ENCODE data around the gene YY1.
A peak's percentile ranks its signal among the peaks of the same experiment; 100 is the strongest.
"Not testable (repeated sequence)": the region's sequence is repeated elsewhere in the genome, so short reads cannot be mapped to it uniquely, and the experiment has no call there.

The YY1 gene

DNA sequence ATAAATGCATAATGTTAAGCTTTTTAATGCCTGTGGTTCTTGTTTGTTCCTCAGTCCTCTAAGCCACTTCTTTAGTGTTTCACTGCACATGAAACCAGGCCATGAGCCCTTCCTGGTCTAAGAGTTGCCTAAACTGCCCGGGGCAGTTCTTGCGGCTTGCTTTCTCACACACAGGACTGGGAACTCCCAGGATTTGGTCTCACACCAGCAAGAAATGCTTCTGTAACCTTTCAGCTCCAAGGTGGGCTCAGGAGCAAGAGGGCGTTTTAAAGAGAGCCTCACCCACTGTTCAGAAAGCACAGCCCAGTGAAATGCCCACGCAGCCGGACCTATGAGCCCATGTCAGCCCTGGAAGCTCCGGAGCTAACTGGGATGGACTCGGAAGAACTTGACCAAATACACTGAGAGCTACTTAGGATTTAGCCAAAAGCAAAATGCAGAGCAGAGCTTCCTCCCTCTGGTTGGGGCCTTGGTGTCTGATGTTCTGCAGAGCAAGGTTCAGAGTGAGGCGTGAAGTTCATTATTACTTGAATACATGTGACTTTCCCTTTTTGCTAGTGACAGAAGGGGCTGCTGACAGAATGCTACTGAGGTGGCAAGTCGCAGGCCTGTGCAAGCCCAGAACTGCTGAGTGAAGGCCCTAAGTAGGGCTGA lies 43.9 kb downstream of the YY1 start:
- Histone ChIP-seq H3K4me1 (ENCODE audit: insufficient read depth, low read length, severe bottlenecking) (peaks cover 14% of the 10 kb centered on the region), H2AFZ (ENCODE audit: low read length) (no peak overlapping the region), H3F3A (ENCODE audit: insufficient read depth, low read length) (no peaks in the 10 kb centered on the region), H3K9me3 (ENCODE audit: low read length) (no peaks in the 10 kb centered on the region), H3K9ac (ENCODE audit: low read length) (no peak overlapping the region), H3K4me2 (ENCODE audit: low read length) (no peak overlapping the region), H4K20me1 (ENCODE audit: insufficient read depth, low read length) (no peaks in the 10 kb centered on the region), H3K36me3 (ENCODE audit: insufficient read depth, low read length) (peaks cover 38% of the 10 kb centered on the region; the same call in 1 of the 2 replicates), H3K79me2 (ENCODE audit: insufficient read depth, low read length) (peaks cover 3% of the 10 kb centered on the region; the same call in 1 of the 2 replicates), H3K9me2 (ENCODE audit: low read depth, low read length) (no peaks in the 10 kb centered on the region), H3K27ac (ENCODE audit: low read depth, low read length, poor library complexity, severe bottlenecking) (no peak overlapping the region), H3K27me3 (ENCODE audit: insufficient read depth, low read length) (no peaks in the 10 kb centered on the region), H3K4me3 (ENCODE audit: low read depth, low read length, poor library complexity, severe bottlenecking) (no peak overlapping the region)
- TF ChIP-seq EZH2 (IDR thresholded peaks at IDR 0.05; ENCODE audit: borderline replicate concordance, low read length), result no peak
- TF ChIP-seq, protein P1, sequence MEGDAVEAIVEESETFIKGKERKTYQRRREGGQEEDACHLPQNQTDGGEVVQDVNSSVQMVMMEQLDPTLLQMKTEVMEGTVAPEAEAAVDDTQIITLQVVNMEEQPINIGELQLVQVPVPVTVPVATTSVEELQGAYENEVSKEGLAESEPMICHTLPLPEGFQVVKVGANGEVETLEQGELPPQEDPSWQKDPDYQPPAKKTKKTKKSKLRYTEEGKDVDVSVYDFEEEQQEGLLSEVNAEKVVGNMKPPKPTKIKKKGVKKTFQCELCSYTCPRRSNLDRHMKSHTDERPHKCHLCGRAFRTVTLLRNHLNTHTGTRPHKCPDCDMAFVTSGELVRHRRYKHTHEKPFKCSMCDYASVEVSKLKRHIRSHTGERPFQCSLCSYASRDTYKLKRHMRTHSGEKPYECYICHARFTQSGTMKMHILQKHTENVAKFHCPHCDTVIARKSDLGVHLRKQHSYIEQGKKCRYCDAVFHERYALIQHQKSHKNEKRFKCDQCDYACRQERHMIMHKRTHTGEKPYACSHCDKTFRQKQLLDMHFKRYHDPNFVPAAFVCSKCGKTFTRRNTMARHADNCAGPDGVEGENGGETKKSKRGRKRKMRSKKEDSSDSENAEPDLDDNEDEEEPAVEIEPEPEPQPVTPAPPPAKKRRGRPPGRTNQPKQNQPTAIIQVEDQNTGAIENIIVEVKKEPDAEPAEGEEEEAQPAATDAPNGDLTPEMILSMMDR (IDR thresholded peaks at IDR 0.05; ENCODE audit: low read length), result no peak

DNA sequence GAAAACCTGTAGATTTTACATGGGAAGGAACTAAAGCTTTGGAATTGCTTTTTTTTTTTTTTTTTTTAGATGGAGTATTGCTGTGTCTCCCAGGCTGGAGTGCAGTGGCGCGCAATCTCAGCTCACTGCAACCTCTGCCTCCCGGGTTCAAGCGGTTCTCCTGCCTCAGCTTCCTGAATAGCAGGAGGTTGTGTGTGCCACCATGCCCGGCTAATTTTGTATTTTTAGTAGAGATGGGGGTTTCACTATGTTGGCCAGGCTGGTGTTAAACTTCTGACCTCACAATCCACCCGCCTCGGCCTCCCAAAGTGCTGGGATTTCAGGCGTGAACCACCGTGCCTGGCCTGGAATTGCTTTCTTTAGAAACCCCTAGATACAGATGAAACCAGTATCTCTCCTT lies 44.5 kb downstream of the YY1 start:
- not testable (repeated sequence) for H3K27ac ChIP-seq (ENCODE audit: low read depth, low read length, poor library complexity, severe bottlenecking); H4K20me1 ChIP-seq (ENCODE audit: insufficient read depth, low read length); H3K79me2 ChIP-seq (ENCODE audit: insufficient read depth, low read length)

GRCh38 chr14:100283984-100284881 lies 45.3 kb downstream of the YY1 start:
- H3K4me2 ChIP-seq (ENCODE audit: low read length), result peak overlapping the region; percentile 58
- peaks cover 28% of the 10 kb centered on the region; the same call in 1 of the 2 replicates for H3K36me3 ChIP-seq (ENCODE audit: insufficient read depth, low read length)
- H3K27ac ChIP-seq (ENCODE audit: low read depth, low read length, poor library complexity, severe bottlenecking), result no peak overlapping the region
- peaks cover 14% of the 10 kb centered on the region for H3K4me1 ChIP-seq (ENCODE audit: insufficient read depth, low read length, severe bottlenecking)
- H2AFZ ChIP-seq (ENCODE audit: low read length), result no peak overlapping the region
- H4K20me1 ChIP-seq (ENCODE audit: insufficient read depth, low read length), result no peaks in the 10 kb centered on the region
- H3K9me2 ChIP-seq (ENCODE audit: low read depth, low read length), result no peaks in the 10 kb centered on the region
- H3K9ac ChIP-seq (ENCODE audit: low read length), result peak overlapping the region; percentile 72; the same call in 1 of the 2 replicates
- H3F3A ChIP-seq (ENCODE audit: insufficient read depth, low read length), result no peaks in the 10 kb centered on the region
- TF ChIP-seq EZH2 (IDR thresholded peaks at IDR 0.05; ENCODE audit: borderline replicate concordance, low read length), result no peak
- TF ChIP-seq, protein P1 (IDR thresholded peaks at IDR 0.05; ENCODE audit: low read length), result no peak
- H3K4me3 ChIP-seq (ENCODE audit: low read depth, low read length, poor library complexity, severe bottlenecking), result peak overlapping the region; percentile 65
- no peaks in the 10 kb centered on the region for H3K27me3 ChIP-seq (ENCODE audit: insufficient read depth, low read length)
- H3K79me2 ChIP-seq (ENCODE audit: insufficient read depth, low read length), result no peaks in the 10 kb centered on the region
- no peaks in the 10 kb centered on the region for H3K9me3 ChIP-seq (ENCODE audit: low read length)

More for the DNA sequence above, 44.5 kb downstream of the YY1 start:
- H3K4me3 ChIP-seq (ENCODE audit: low read depth, low read length, poor library complexity, severe bottlenecking); H3K4me2 ChIP-seq (ENCODE audit: low read length); H3K9ac ChIP-seq (ENCODE audit: low read length); H3F3A ChIP-seq (ENCODE audit: insufficient read depth, low read length); H3K9me2 ChIP-seq (ENCODE audit: low read depth, low read length); H3K9me3 ChIP-seq (ENCODE audit: low read length); H3K27me3 ChIP-seq (ENCODE audit: insufficient read depth, low read length); H2AFZ ChIP-seq (ENCODE audit: low read length): not testable (repeated sequence)
- peaks cover 36% of the 10 kb centered on the region; the same call in 1 of the 2 replicates for H3K36me3 ChIP-seq (ENCODE audit: insufficient read depth, low read length)
- peaks cover 14% of the 10 kb centered on the region for H3K4me1 ChIP-seq (ENCODE audit: insufficient read depth, low read length, severe bottlenecking)
